Stimulated activated CD4-positive, alpha-beta T cell treated with anti-CD3 and anti-CD28 coated beads, Interleukin-15, amount 100 ng/mL, for 1 hour (primary cell): Measurements from ENCODE around the gene MSRB3.

Experiments
- DNase-seq, 2 donors: peaks; one replicate each; pipeline ENCODE4 v3.0.0-alpha.2; 2020; ENCODE audit warnings: low read depth in 1 of 2, low spot score in 1 of 2

The MSRB3 gene

DNA sequence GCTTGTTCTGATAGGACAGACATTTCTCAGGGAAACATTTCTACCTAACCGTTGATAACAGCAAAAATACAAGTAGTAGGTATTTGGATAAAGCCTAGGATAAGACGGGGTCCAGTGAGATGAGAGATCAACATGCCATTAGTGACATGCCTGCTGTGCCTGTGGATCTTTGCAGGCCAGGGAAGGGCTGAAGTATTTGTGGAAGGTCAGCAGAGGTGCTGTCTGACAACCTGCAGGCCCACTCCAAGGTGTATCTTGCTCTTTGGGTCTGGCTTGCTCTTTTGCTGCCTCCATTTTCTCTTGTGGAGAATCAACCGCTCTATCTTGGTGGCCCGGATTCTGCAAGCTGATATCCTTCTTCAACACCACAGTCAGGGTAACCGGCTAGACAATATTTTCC lies 46.7 kb downstream of the MSRB3 start:
- no peak for DNase-seq

DNA sequence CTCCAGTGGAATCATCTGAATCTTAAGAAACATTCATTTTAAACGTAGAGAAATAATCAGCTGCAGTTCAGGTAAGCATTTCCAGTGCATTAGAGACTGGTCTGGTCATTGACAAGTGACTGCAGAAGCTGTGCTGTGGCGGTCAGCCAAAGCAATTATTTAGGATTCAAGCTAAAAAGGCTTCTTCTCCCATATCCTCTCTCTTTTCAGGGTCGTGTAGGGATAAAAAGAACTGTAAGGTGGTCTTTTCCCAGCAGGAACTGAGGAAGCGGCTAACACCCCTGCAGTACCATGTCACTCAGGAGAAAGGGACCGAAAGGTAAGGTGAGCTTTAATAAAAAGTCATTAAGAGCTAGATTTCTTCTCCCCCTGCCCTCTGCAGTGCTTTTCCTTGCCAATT lies 48.1 kb downstream of the MSRB3 start:
- no peak for DNase-seq

DNA sequence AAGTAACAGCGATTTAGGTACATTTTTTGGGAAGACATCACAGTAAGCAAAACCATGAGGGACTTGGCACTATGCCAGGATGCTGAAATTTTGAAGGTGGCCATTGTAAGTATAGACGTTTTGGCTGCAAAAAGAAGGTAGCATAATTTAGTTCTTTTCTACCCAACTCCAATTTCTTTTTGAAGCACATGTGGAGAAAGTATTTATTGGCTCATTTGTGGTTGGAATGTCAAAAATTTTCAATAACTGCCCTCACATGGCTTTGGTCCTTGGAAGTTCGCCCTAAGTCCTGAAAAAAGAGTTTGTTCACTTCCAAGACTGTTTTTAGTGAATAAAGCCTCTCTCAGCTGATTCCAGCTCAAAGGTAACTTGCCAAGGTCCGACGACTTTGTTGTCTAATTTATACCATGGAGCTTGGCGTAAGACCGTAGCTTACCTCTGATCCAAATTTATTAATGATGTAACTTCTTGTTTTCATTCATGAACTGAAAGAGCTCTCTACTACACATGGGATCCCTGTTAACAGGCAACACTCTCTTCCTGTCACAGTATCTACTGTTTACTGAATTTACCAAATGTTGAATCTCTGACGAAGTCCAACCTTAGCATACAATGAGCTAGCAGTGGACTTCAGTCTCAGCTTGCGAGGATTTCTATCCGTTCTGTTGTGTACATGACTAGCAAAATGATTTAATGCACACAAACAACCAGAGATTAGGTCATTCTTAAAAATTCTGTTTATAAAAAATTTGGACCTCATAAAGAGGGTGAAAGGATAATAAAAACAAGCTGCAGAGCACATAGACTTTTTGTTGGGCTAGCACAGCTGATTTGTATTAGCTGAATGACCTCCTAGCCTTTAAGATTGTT lies 49.0 kb downstream of the MSRB3 start:
- DNase-seq, result no peak

DNA sequence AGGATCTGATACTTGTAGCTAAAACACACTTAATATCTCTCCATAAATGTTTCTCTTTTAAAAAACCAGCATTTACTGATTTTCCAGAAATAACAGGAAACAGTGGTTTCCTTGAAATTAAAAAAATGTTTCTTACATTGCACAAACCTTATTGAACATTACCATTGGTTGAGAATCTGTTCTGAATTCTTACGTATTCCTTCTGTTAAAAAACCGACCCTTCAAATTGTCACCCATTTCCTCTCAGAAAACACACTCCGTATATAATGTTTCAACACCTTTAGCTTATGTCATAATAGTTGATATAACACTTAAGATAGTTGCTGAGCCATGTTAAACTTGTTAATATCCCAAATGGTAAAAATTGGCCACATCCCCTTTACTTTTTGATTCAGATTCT lies 51.2 kb downstream of the MSRB3 start:
- DNase-seq, result no peak

DNA sequence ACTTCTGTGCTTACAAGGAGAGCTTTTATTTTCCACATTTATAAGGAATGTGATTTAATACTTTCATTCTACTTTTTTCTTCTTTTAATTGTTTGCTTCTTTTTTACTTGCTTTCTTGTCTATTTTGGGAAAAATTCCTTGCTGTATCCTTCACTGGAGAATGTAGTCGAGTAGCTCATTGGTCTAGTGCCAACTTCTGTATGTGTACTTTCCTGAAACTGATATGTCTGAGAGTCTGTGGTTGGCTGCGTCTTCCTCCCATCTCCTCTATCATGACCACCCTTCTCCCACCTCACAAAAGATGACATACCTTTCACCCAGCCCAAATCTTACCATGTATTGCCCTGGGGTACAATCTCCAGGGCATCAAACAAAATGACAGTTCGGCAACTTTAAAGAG lies 51.8 kb downstream of the MSRB3 start:
- no peak for DNase-seq

DNA sequence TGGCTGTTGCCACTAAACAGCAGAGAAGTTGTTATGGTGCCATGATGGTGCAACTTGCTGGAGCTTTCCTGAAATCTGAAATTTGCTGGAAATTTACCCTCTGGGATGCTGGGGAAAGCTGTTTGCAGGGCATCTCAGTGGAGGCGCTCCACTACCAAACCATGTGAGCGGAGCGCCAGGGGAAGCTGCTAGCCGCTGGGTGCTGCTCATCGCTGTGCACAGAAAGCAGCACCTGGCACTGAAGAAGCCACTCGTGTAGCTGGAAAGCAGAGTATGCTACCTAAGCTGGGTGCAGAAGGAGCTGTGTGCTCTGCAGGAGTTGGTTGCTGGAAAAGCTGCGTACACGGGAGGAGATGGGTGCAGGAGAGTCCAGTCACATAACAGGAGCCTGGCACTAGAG lies 53.0 kb downstream of the MSRB3 start:
- no peak for DNase-seq

DNA sequence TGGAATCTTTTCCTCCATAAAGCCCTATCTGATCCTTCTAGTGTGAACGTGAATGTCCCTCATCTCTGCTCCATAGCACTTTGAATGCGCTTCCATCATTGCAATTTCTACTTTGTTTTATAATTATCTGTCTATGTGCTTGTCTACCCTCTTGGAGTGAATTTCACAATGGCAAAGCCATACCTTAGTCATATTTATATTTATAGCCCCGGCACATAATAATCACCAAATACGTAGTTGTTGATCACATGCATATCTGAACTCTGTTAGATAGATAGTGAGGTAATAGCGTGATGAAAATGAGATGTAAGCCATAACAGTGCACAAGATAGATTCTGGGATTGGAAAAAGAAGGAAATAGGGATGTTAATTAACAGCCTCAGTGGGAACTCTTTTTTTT lies 55.2 kb downstream of the MSRB3 start:
- no peak for DNase-seq

DNA sequence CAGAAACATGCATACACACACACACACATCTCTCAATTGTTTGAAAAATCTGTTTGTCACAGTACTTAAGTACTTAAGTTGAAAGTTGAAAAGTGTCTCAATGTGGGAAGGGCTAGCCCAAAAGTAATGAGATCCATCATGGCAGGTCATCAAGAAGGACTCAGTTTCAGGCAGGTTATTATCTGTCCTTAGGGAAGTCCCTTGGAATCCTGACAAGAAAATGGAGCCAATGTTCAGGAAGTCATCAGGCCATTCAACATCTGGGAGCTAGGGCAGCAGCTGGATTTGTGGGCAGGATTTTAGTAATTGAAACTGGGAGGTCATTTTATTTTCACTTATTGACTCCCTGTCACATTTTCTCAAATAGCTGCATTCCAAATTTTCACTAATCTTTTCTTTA lies 56.0 kb downstream of the MSRB3 start:
- no peak for DNase-seq

DNA sequence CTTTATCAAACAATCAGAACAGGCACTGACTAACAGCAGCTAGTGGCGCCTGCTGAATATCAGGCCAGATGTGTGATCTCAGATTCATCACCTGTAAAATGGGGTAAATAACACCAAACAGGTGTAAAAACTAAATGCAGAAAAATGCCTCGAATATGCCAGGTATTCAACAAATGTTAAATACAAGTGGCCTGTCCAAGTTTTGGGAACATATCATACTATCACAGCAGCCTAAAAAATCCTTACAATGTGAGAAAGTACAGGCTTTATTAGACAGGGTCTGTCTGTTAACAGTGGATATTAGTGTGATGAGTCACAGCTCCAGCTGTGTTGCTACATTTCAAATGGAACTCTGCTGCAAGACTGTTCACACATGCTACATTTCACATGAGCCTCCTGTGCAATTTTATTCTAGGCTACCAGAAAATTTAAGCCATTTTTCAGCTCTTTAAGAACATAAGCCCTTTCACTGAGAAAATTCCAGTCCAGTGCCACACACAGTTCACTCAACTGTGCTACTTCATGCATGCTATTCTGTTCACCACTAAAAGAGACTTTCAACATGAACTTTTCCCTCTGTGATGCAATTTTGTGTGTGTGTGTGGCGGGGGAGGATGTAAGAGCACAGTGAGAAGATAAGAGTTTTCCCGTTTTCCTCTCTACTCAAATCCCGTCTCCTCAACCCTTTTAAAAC lies 56.7 kb downstream of the MSRB3 start:
- no peak for DNase-seq

DNA sequence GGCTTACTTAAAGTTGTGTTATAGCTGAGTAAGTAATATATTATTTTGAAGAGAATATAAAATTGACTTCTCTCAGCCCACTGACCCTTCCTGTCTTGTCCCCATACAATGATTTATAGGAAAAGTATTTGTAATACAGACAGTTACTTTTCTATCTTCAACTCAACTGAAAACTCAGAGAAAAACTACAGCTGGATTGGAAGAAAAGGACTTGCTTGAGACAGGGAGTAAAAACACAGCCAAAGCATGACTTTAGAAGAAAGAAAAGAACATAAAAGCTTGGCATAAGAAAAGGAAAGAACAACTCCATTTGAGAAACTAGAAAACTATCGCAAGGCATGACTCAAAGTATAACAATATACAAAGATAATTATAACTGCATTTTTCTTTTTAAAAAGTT lies 57.5 kb downstream of the MSRB3 start:
- no peak for DNase-seq

DNA sequence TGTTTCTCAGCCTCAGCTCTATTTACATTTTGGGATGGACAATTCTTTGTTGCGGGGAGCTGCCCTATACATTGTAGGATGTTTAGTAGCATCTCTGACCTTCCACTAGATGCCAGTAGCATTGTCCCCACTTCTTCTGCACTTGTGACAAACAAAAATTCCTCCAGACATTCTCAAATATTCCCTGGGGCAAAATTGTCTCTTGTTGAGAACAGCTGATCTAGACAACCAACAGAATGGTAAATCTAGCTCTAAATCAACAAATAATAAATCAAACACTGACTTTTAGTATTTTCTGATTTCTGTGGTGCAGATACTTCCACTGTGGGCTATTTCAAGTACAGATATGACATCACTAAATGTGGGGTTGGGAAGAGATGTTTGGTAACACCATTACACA lies 60.7 kb downstream of the MSRB3 start:
- DNase-seq, result no peak

DNA sequence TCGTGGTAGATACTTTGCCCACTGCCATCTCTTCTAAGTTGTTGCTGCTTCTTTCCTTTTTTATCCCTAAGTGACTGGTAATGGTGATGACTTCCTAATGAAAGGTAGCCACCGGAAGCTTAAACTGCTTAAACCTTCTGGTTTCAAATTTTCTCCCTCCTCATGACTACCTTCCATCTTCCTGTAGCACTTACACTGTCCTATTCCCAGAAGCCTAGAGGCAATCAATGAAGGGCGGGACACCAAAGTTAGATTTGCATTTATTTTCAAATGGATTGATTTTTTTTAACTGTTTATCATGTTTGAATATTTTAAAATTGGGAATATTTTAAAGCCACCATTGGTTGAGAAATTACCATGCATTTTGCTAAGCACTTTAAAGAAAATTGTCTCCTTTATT lies 64.7 kb downstream of the MSRB3 start:
- DNase-seq, result no peak

DNA sequence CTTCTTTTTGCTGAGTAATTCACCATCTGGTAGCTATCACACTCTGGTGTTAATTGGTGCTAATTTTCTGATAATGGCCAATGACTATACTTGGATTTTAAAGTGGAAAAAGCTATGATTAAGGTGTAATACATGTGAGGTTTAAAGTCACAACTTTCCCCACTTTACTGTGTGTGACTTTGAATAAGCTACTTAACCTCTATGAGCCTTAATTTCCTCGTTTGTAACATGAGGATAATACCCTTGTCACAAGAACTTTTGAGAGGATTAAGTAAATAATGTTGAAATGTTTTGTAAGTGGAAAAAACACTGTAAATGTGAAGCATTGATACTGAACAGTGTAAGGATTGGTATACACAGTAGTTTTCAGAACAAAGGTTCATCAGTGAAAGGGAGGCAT lies 65.3 kb downstream of the MSRB3 start:
- no peak for DNase-seq

DNA sequence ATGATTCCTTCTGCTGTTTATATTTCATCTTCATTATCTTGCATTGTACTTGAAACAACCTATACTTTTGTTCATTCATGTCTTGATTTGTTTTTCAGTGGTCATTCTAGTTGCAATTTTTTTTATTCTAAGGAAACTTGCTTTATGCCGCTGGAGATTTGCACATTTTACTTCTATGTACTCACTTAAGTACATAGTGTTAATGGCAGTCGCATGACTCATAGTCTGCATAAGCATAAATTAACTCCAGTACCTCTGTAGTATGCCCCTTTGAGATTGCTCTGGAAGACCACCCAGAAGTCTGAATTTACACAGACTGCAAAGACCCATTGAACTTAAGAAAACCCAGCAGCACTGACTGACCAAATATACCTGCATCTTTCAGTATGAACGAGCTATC lies 77.0 kb downstream of the MSRB3 start:
- DNase-seq, result no peak

DNA sequence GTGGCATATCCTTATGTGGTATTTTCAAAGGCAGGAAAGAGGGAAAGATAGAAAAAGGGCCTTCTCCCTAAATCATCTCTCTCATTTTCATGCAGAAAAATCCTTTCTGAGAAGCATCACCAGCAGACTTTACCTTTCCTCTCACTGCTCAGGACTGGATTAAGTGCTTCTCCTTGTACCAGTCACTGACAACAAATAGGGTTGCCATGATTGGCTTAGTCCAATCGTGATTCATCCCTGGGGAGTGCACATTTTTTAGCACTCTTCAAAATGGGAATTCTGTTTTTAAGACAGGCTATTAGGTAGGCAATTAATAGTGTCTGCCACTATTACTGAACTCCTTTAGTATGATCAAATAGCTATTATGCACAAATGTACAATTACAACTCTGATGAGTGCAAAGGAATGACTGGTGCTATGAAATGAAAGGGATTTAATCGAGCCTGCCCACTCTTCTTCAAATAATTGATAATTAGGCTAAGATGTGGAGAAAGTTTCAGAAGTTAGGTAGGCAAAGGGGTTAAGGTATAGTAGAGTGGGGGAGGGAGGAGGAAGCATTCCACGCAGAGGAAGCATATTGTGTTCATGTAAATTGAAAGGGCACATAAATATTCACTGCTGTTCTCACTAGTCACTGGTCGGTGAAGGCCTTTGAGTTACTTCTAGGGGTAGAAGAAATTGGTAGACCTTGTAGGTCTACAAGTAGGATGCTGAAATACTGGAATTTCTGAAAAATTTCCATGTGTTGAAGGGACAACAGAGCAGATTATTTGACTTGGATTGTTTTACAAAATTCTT lies 84.0 kb downstream of the MSRB3 start:
- DNase-seq, result no peak

DNA sequence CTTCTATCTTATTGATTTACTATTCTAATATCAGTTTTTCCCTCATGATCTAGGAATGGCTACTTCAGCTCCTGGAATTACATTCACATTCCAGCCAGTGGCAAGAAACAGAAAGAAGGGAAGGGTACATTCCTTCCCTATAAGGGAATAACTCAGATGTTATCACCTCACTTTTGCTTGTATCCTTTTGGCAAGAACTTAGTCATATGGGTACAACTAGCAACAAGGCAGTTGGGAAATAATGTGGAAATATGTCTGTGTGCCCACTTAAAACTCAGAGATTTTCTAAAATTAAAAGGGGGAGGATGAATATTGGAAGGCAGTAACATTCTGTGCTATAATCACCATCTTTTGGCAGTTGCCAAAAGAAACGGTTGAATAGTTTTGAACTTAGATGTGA lies 85.6 kb downstream of the MSRB3 start:
- DNase-seq, result no peak

DNA sequence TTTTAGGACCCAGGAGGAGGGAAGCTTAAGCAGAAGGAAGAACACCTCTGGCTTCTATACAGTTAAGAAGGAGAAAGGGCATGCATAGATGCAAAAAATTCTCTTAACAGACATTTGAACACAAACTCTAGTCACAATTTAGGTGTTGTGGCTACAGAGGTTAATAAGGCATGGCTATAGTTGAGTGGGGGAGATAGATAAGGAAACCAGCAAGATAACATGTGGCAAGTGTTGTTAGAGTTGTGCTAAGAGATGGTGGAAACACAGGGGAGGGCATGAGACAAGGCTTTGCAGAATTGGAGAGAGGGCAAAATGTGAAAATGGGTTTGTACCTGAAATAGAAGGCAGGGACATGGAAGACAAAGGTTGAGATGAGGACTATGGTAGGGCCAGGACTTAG lies 88.9 kb downstream of the MSRB3 start:
- DNase-seq, result no peak

DNA sequence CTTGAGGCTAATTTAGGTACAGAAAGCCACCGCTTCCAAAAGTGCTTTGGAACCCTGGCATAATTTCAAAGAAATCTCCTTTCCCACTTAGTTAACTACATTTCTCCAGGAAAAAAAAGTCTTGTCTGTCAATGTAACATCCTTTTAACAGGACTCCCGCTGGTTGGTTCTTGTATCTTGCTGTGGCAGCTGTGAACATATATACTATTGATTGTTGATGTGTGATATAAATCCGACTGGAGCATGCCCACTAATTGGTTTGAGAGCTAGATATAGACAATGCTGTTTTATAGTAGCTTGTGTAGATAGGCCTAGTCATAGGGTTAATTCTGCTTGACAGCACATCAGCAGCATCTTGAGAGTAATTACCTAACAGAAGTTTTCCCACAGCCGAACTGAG lies 89.6 kb downstream of the MSRB3 start:
- DNase-seq, result no peak

DNA sequence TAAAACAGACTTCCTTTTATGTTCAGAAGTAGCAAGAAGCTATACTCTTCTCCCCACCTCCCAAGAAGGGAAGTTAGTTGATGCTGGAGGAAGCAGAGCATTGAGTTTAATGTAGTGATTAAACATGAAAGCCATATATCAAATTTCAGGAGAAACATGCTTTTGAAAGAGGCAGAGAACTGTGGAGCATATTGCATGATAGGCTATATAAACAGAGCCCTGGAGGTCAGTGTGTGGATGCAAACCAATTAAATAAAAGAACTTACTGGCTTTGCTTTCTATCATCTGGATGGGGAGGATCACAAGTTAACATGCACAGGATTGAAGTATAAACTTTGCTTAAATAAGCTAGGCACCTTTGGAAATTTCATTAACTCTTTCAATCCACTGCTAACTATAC lies 94.1 kb downstream of the MSRB3 start:
- DNase-seq, result no peak

DNA sequence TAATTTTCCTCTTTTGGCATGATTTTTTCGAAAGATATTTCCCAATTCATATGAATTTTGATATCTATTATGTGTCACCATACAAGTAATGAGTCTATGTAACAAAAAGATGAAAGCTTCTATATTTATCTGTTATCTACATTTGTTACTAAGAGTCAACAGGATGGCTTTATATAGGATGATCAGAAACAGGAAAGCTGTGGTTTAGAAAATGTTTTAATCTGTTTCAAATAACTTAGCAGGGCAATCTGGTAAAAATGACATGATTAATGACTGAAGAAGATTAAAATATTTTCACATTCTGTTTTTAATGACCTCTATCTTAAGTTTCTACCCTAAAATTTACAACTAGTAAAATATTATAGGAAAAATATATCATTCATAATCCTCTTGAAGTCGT lies 105.8 kb downstream of the MSRB3 start:
- no peak for DNase-seq

DNA sequence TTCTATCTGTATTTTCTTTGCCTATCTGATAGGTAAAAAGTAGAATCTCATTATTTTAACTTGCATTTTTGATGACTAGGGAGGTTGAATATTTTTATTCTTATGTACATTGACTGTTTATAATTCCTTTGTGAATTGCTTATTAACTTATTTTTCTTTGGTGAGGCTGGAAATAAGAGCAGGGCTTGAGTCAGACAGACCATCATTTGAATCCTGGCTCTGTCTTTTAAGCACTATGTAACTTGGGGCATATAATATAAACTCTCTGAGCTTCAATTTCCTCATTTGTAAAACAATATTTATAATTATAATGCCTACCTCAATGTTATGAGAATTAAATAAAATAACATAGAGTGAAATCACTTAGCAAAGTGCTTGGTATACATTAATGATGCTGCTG lies 108.9 kb downstream of the MSRB3 start:
- no peak for DNase-seq

DNA sequence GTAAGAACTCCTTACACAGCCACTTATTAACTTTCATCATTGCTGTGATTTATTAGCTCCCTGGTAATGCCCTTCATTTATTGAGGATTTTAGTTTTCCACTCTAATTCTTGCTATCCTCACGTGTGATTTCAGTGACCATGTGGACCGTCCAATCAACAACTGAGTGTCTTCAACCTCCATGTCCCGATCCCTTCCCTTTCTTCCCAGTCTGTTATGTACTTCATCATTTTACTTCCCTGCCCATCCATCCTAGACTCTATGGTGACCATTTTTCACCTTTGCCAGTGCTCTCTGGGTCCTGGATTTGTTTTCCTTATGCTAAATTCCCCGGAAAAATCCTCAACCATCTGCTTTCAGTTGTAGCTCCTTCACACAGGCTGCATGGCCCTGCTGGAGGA lies 111.0 kb downstream of the MSRB3 start:
- DNase-seq, result no peak
